GM18909 (cell line): ENCODE data around the gene GRID2IP.
"Not testable (repeated sequence)": the region's sequence is repeated elsewhere in the genome, so short reads cannot be mapped to it uniquely, and the experiment has no call there.

Experiments
- ATAC-seq: cut with Tn5 transposase; IDR thresholded peaks from one replicate; pipeline ENCODE4 v1.9.1; 2021; ENCODE audit warnings: mild to moderate bottlenecking; ENCODE audit not compliant: unreplicated experiment, poor library complexity

GRID2IP gene

DNA sequence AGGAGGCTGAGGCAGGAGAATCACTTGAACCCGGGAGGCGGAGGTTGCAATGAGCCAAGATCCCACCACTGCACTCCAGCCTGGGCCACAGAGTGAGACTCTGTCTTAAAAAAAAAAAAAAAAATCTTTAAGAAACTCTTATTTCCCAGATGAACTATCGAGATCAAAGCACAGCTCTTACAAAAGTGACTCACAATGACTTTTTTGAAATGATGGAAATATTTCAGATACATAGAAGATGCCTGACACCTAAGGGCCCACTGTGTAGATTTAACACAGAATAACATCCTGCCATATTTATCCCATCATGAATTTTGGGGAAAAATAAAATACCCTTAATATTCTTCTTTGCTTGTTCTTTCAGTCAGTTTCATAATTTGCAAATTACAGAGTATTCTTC is 92.6 kb downstream of the GRID2IP start:
- not testable (repeated sequence) for ATAC-seq

DNA sequence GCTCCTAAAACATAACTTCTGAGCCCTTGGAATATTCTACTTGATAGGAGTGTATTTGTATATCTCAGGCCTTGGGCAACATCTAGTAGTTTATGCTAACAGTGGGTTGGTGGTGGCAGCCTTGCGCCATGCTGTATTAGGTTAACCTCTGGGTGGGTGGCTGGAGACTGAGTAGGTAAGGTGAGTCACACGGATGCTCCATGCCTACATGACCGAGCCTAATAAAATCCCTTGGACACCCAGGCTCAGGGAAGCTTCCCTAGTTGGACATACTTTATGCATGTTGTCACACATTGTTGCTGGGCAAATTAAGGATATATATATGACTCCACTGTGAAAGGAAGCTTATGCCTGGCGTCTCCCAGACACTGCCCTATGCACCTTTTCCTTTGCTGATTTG is 97.5 kb downstream of the GRID2IP start:
- no peak for ATAC-seq

DNA sequence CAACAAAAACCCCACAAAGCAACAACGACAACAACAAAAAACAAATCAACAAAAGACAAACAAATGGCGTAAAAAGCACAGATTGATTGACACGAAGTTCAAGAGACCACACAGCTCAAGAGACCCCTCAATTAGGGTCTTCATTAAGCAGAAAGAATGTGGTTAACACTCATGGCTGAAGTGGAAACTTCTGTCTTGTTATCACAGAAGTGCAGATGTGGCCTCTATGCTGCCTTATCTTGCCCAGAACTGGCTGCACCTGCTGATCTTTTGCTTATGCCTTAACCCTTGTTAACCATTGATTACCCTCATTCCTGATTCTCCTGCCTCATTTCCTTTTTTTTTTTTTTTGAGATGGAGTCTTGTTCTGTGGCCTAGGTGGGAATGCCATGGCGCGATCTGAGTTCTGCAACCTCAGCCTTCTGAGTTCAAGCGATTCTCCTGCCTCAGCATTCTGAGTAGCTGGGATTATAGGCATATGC is 100.0 kb downstream of the GRID2IP start:
- ATAC-seq: no peak

DNA sequence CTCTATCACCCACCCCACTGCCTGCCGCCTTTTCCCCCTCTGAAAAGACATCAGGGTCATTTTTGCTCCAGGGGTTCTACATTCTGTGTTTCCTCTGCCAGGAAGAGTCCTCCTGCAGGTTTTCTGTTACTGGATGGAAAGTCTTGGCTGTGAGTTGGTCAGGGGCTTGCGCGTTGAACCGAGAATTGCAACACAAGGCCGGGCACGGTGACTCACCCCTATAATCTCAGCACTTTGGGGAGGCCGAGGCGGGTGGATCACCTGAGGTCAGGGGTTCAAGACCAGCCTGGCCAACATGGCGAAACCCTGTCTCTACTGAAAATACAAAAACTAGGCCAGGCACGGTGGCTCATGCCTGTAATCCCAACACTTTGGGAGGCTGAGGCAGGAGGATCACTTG is 100.7 kb downstream of the GRID2IP start:
- ATAC-seq: not testable (repeated sequence)

DNA sequence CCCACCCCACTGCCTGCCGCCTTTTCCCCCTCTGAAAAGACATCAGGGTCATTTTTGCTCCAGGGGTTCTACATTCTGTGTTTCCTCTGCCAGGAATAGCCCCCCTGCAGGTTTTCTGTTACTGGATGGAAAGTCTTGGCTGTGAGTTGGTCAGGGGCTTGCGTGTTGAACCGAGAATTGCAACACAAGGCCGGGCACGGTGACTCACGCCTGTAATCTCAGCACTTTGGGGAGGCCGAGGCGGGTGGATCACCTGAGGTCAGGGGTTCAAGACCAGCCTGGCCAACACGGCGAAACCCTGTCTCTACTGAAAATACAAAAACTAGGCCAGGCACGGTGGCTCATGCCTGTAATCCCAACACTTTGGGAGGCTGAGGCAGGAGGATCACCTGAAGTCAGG is 101.4 kb downstream of the GRID2IP start:
- not testable (repeated sequence) for ATAC-seq

DNA sequence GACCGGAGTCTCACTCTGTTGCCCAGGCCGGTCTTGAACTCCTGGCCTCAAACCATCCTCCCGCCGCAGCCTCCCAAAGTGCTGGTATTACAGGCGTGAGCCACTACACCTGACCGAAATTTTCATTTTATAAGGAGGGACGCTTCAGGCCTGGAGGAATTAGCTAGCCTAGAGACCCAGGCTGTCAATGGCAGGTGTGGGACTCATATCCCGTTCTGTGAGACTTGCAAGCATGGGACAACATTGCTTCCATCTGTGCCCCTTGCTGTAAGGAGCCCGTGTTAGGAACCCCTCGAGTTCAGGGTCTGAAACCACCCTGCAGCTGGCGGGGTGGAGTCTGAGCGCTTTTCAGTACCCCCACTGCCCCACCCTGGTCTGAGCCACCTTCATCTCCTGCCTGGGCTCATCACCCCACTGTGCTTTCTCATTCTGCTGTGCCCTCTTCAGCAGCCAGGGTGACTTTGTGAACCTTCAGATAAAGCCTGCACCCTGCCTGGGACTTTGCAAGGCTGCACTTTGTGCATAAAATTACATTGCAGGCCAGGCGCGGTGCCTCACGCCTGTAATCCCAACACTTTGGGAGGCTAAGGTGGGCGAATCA is 102.2 kb downstream of the GRID2IP start:
- ATAC-seq: no peak

DNA sequence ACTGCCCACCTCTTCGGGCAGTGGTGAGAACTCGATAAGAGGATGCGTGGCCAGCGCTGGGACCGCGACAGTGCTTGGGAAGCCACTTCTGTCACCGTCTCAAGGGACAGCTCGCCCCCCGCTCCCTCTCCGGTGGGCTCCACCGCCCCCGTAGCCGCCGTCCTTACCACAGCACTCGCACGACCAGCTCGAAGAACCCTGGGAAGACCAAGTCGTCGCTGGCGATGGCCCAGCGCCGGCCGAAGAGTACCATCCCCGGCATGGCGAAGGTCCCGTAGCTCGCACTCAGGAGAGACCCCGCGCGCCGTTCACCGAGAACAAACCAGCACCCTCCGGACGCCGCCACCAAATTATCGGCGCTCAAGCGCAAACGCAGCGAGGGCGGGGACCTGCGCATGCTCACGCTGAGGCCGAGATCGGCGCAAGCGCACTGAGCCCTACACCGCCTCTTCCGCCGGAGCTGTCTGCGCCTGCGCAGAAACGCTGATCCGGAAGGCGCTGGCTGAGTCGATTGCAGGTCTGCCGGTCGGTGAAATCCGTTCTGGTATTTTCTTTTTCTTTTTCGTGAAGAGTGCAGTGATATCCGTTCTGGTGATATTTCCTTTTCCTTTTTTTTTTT is 103.6 kb downstream of the GRID2IP start, which contains the start of gene DAGLB:
TSS of gene DAGLB (minus strand) at position 374 of the 619 bp plus-strand sequence. CDS start at position 262, 112 bp downstream.
- ATAC-seq: peak; percentile 80
